ENCODE measurements around the gene FBXL2.

GRCh38 chr3:33299395-33300081 lies 22.3 kb downstream of the FBXL2 start:
- TF ChIP-seq CTCF (conservative IDR thresholded peaks at IDR 0.05; ENCODE audit: low read length), result no peak
- no peak for TF ChIP-seq EZH2phosphoT487 (IDR thresholded peaks at IDR 0.05; ENCODE audit: borderline replicate concordance, low read depth, low read length)

All from OCI-LY7 (cell line).